ENCODE results near the gene ANKRD26. TPM values are rescaled to one million over a fixed set of nuclear protein-coding genes. Genes with fewer than 3 reads are reported as not detected.

Gene ANKRD26
- total and polyA plus RNA-seq, 4 donors = 0.81 to 5.9 (median 4.2) TPM

- Histone ChIP-seq H3K36me3 (ENCODE audit: control insufficient read depth in 4 of 4, insufficient read depth in 3 of 4, low read depth in 1 of 4, low read length in 3 of 4) (peaks cover 7 to 52% (median 44%) of the 10 kb centered on the region in 4 donors), H3K4me3 (ENCODE audit: low read depth in 1 of 3, low read length in 3 of 3) (no peak overlapping the region), H3K9me3 (ENCODE audit: control insufficient read depth in 4 of 4, low read length in 3 of 4) (no peaks in the 10 kb centered on the region), H3K9ac (ENCODE audit: low read depth in 1 of 2, low read length in 2 of 2) (no peak overlapping the region), H3K4me1 (ENCODE audit: control insufficient read depth in 4 of 4, insufficient read depth in 4 of 4, low read length in 3 of 4) (no peaks in the 10 kb centered on the region), H3K27ac (ENCODE audit: low read depth in 1 of 2, low read length in 2 of 2) (no peak overlapping the region), H3K27me3 (ENCODE audit: control insufficient read depth in 4 of 4, insufficient read depth in 4 of 4, low read length in 3 of 4) (no peaks in the 10 kb centered on the region)
- TF ChIP-seq HNF4G (IDR thresholded peaks at IDR 0.05) (no peak), TAF1 (conservative IDR thresholded peaks at IDR 0.05) (no peak), RAD21 (IDR thresholded peaks at IDR 0.05) (no peak)
- no peak for DNase-seq (ENCODE audit: low spot score)
- 96% methylated on average over 1 of the region's 1 CpG for WGBS
These were observed 43.4 kb upstream of the ANKRD26 start for GRCh38 chr10:27143686-27144085.

GRCh38 chr10:27138277-27138676, 38.0 kb upstream of the ANKRD26 start:
- no peak for TF ChIP-seq HNF4G (IDR thresholded peaks at IDR 0.05)
- TF ChIP-seq JUND (IDR thresholded peaks at IDR 0.05) = no peak
- TF ChIP-seq SP1 (IDR thresholded peaks at IDR 0.05) = no peak
- no peak for TF ChIP-seq TAF1 (conservative IDR thresholded peaks at IDR 0.05)
- Histone ChIP-seq H3K27me3 (ENCODE audit: control insufficient read depth in 4 of 4, insufficient read depth in 4 of 4, low read length in 3 of 4) (no peaks in the 10 kb centered on the region), H3K4me3 (ENCODE audit: low read depth in 1 of 3, low read length in 3 of 3) (no peak overlapping the region), H3K9ac (ENCODE audit: low read depth in 1 of 2, low read length in 2 of 2) (no peak overlapping the region), H3K9me3 (ENCODE audit: control insufficient read depth in 4 of 4, low read length in 3 of 4) (no peaks in the 10 kb centered on the region), H3K36me3 (ENCODE audit: control insufficient read depth in 4 of 4, insufficient read depth in 3 of 4, low read depth in 1 of 4, low read length in 3 of 4) (peaks cover 4 to 41% (median 35%) of the 10 kb centered on the region in 4 donors), H3K27ac (ENCODE audit: low read depth in 1 of 2, low read length in 2 of 2) (no peak overlapping the region), H3K4me1 (ENCODE audit: control insufficient read depth in 4 of 4, insufficient read depth in 4 of 4, low read length in 3 of 4) (no peaks in the 10 kb centered on the region)
- 89% methylated on average over 3 of the region's 3 CpGs for WGBS
- DNase-seq (ENCODE audit: low spot score) = no peak

- no peak overlapping the region for H3K4me3 ChIP-seq (ENCODE audit: low read depth in 1 of 3, low read length in 3 of 3)
- no peak overlapping the region for H3K9ac ChIP-seq (ENCODE audit: low read depth in 1 of 2, low read length in 2 of 2)
- DNase-seq (ENCODE audit: low spot score) = no peak
- H3K27ac ChIP-seq (ENCODE audit: low read depth in 1 of 2, low read length in 2 of 2) = no peak overlapping the region
- H3K4me1 ChIP-seq (ENCODE audit: control insufficient read depth in 4 of 4, insufficient read depth in 4 of 4, low read length in 3 of 4) = no peaks in the 10 kb centered on the region
- peaks cover 6 to 56% (median 51%) of the 10 kb centered on the region in 4 donors for H3K36me3 ChIP-seq (ENCODE audit: control insufficient read depth in 4 of 4, insufficient read depth in 3 of 4, low read depth in 1 of 4, low read length in 3 of 4)
- no peaks in the 10 kb centered on the region for H3K9me3 ChIP-seq (ENCODE audit: control insufficient read depth in 4 of 4, low read length in 3 of 4)
- no peaks in the 10 kb centered on the region for H3K27me3 ChIP-seq (ENCODE audit: control insufficient read depth in 4 of 4, insufficient read depth in 4 of 4, low read length in 3 of 4)
- WGBS = 84% methylated on average over 3 of the region's 3 CpGs
- no peak for TF ChIP-seq ATF3 (IDR thresholded peaks at IDR 0.05)
- no peak for TF ChIP-seq FOXA2 (IDR thresholded peaks at IDR 0.05)
- no peak for TF ChIP-seq FOXA1 (IDR thresholded peaks at IDR 0.05)
- no peak for TF ChIP-seq RXRA (IDR thresholded peaks at IDR 0.05)
- no peak for TF ChIP-seq JUND (IDR thresholded peaks at IDR 0.05)
- no peak for TF ChIP-seq EGR1 (IDR thresholded peaks at IDR 0.05; ENCODE audit: low read depth in 2 of 2)
- TF ChIP-seq YY1 (IDR thresholded peaks at IDR 0.05) = no peak
- TF ChIP-seq CTCF (IDR thresholded peaks at IDR 0.05; ENCODE audit: low read depth, low read length, missing input control) = no peak
- TF ChIP-seq TAF1 (conservative IDR thresholded peaks at IDR 0.05) = no peak
- TF ChIP-seq ZBTB33 (IDR thresholded peaks at IDR 0.05) = no peak
- TF ChIP-seq SP1 (IDR thresholded peaks at IDR 0.05) = no peak
- TF ChIP-seq, protein P1, sequence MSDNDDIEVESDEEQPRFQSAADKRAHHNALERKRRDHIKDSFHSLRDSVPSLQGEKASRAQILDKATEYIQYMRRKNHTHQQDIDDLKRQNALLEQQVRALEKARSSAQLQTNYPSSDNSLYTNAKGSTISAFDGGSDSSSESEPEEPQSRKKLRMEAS (IDR thresholded peaks at IDR 0.05) = no peak
- no peak for TF ChIP-seq HNF4A (conservative IDR thresholded peaks at IDR 0.05)
- TF ChIP-seq NR2F2 (IDR thresholded peaks at IDR 0.05) = no peak
- no peak for TF ChIP-seq GABPA (IDR thresholded peaks at IDR 0.05 in 1 of 2, conservative IDR thresholded peaks at IDR 0.05 in 1 of 2)
- TF ChIP-seq, protein P2, sequence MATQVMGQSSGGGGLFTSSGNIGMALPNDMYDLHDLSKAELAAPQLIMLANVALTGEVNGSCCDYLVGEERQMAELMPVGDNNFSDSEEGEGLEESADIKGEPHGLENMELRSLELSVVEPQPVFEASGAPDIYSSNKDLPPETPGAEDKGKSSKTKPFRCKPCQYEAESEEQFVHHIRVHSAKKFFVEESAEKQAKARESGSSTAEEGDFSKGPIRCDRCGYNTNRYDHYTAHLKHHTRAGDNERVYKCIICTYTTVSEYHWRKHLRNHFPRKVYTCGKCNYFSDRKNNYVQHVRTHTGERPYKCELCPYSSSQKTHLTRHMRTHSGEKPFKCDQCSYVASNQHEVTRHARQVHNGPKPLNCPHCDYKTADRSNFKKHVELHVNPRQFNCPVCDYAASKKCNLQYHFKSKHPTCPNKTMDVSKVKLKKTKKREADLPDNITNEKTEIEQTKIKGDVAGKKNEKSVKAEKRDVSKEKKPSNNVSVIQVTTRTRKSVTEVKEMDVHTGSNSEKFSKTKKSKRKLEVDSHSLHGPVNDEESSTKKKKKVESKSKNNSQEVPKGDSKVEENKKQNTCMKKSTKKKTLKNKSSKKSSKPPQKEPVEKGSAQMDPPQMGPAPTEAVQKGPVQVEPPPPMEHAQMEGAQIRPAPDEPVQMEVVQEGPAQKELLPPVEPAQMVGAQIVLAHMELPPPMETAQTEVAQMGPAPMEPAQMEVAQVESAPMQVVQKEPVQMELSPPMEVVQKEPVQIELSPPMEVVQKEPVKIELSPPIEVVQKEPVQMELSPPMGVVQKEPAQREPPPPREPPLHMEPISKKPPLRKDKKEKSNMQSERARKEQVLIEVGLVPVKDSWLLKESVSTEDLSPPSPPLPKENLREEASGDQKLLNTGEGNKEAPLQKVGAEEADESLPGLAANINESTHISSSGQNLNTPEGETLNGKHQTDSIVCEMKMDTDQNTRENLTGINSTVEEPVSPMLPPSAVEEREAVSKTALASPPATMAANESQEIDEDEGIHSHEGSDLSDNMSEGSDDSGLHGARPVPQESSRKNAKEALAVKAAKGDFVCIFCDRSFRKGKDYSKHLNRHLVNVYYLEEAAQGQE (IDR thresholded peaks at IDR 0.05) = no peak
These were observed 34.1 kb upstream of the ANKRD26 start for GRCh38 chr10:27134371-27134770.

All from liver (tissue), 9 donors.